Neutrophil (primary cell): ENCODE results near the gene DNHD1.

ENCODE experiments used
- H3K27ac ChIP-seq: fragments of 200-600 bp; sonication (generic); 2 replicates; pipeline ENCODE4 v1.5.1; 2016; ENCODE audit warnings: mild to moderate bottlenecking, moderate library complexity
- H3K27me3 ChIP-seq: fragments of 200-600 bp; sonication (generic); 2 replicates; pipeline ENCODE4 v1.6.0; 2016; ENCODE audit warnings: mild to moderate bottlenecking
- H3K36me3 ChIP-seq: fragments of 200-600 bp; sonication (generic); 2 replicates; pipeline ENCODE4 v1.5.1; 2017
- H3K4me1 ChIP-seq, 2 experiments: fragments of 200-600 bp in 1 of 2; sonication (generic) in 1 of 2; 1 replicate in 1 of 2; 2 replicates in 1 of 2; pipeline versions ENCODE4 v1.5.1 to v1.6.1; 2013 to 2016; ENCODE audit warnings: low read depth in 1 of 2, low read length in 1 of 2, mild to moderate bottlenecking in 1 of 2, moderate library complexity in 1 of 2; ENCODE audit not compliant: control insufficient read depth in 1 of 2, insufficient read depth in 1 of 2
- H3K4me3 ChIP-seq, 2 experiments: fragments of 200-600 bp in 1 of 2; sonication (generic) in 1 of 2; 1 replicate in 1 of 2; 2 replicates in 1 of 2; pipeline ENCODE4 v1.5.1; 2013 to 2016; ENCODE audit warnings: low read depth in 1 of 2, low read length in 1 of 2, mild to moderate bottlenecking in 1 of 2, moderate library complexity in 1 of 2
- H3K9me3 ChIP-seq: fragments of 200-600 bp; sonication (generic); 2 replicates; pipeline ENCODE4 v1.5.1; 2016
- TF ChIP-seq, protein P1 (sequence below): fragments of 200-600 bp; sonication (generic); IDR thresholded peaks from 2 replicates; pipeline ENCODE4 v1.5.1; 2016; ENCODE audit warnings: antibody characterized with exemption

The DNHD1 gene

DNA sequence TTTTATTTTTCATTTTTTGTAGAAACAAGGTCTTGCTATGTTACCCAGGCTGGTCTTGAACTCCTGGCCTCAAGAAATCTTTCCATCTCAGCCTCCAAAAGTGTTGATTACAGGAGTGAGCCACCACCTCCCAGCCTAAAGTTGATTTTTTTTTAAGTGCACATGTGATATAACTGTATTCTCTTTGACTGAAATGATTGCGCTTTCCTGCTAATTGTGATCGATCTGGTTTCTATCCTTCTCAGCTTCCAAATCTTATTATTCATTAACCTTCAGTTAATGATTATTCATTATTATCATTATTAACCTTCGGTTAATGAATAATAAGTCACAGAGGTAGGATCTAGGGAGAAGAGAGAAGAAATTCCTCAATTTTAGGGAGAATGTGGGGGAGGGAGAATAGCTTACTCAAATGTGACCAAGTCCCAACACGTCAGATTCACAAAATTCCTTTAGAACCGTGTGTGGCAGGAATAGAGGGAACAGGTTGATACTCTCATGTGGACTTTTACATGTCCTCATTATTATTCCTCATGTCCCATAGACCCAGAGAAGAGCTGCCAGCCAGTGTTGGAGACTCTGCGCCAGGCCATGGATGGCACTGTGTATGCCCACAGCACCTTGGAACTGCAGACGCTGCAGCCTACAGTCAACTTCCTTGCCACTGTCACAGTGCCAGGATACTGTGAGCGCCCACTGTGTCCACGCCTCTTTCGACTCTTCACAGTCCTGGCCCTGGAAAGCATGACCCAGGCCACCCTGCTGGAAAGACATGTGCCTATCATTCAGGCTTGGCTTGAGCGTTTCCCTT lies 59.3 kb downstream of the DNHD1 start:
- no peak overlapping the region for H3K4me3 ChIP-seq
- H3K36me3 ChIP-seq: no peaks in the 10 kb centered on the region
- TF ChIP-seq, protein P1, sequence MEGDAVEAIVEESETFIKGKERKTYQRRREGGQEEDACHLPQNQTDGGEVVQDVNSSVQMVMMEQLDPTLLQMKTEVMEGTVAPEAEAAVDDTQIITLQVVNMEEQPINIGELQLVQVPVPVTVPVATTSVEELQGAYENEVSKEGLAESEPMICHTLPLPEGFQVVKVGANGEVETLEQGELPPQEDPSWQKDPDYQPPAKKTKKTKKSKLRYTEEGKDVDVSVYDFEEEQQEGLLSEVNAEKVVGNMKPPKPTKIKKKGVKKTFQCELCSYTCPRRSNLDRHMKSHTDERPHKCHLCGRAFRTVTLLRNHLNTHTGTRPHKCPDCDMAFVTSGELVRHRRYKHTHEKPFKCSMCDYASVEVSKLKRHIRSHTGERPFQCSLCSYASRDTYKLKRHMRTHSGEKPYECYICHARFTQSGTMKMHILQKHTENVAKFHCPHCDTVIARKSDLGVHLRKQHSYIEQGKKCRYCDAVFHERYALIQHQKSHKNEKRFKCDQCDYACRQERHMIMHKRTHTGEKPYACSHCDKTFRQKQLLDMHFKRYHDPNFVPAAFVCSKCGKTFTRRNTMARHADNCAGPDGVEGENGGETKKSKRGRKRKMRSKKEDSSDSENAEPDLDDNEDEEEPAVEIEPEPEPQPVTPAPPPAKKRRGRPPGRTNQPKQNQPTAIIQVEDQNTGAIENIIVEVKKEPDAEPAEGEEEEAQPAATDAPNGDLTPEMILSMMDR: no peak
- no peaks in the 10 kb centered on the region for H3K4me1 ChIP-seq
- no peak overlapping the region for H3K27ac ChIP-seq
- no peaks in the 10 kb centered on the region for H3K9me3 ChIP-seq
- no peaks in the 10 kb centered on the region for H3K27me3 ChIP-seq

DNA sequence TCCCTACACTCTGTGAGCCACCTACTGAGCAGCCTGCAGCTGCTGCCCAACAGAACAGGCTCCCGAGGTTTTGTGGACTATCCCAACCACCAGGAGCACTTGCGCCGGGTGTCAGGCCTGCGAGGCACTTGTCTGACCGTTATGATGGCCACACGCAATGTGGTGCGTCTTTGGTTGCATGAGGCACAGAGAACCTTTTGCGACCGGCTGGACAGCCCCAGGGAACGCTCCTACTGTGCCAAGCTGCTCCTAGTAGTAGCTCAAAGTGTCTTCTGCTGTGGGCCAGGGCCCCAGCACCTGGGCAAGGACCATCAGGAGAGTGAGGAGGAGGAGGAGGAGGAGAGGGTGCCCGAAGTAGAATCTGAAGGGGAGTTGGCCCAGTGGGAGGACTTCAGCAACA lies 60.0 kb downstream of the DNHD1 start:
- Histone ChIP-seq H3K4me1 (no peaks in the 10 kb centered on the region), H3K36me3 (no peaks in the 10 kb centered on the region), H3K27ac (no peak overlapping the region), H3K4me3 (no peak overlapping the region), H3K27me3 (no peaks in the 10 kb centered on the region), H3K9me3 (no peaks in the 10 kb centered on the region)
- TF ChIP-seq, protein P1: no peak

DNA sequence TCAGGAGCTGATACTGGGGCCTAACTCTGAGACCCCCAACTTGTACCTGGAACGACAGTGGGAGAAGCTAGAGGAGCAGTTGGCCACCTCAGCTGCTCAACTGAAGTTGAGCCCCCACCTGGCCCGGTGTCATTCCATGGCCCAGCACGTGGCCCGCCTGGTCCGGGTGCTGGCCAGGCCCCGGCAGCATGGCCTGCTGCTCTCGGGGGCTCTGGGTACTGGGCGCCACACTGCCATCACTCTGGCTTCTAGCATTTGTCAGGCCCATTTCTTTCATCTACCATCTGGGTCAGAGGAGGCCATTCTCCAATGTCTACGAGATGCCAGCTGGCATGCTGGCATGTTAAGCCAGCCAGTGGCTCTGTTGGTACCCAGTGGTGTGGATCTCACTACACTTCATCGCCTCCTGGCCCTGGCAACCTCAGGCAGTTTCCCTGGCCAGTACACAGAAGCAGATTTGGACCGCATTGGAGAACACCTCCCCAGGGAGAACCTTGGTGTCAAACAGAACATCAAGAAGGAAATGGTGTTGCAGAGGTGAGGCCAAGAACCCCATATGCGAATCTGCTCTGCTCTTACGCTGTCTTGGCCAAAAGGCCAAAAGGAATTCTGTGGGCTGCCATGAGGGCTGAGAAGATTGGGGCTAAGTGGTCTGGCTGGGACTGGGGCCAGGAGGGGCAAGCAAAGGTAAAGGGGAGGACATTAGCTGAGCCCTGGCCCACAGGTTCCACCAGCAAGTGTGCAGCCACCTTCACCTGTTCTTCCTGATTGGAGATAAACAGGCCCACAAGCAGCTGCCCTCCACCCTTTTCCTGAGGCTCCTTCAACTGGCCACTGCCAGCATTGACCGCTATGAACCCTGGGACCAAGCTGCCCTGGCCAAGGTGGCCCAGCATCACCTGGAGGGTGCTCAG lies 60.9 kb downstream of the DNHD1 start:
- Histone ChIP-seq H3K36me3 (no peaks in the 10 kb centered on the region), H3K27me3 (no peaks in the 10 kb centered on the region), H3K4me3 (no peak overlapping the region), H3K9me3 (no peaks in the 10 kb centered on the region), H3K4me1 (no peaks in the 10 kb centered on the region), H3K27ac (no peak overlapping the region)
- TF ChIP-seq, protein P1: no peak

DNA sequence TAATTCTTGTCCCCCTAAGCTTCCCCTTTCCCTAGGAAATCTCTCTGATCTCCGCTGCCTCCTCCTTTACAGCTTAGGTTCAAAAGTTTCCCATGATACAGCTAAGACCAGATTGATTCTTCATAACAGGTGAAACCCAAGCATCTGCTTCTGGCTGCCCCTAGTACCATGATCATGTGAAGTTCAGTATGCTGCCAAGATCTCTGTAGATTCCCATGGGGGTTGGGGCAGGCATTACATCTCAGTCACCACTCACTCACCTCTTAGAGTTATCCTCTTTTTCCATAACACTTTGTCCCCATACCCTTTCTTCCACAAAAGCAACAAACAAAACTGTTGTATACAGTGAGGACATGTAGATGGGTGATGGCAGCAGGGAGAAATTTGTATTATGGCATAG lies 62.3 kb downstream of the DNHD1 start:
- H3K27me3 ChIP-seq: no peaks in the 10 kb centered on the region
- no peaks in the 10 kb centered on the region for H3K4me1 ChIP-seq
- H3K9me3 ChIP-seq: no peaks in the 10 kb centered on the region
- no peaks in the 10 kb centered on the region for H3K36me3 ChIP-seq
- H3K4me3 ChIP-seq: no peak overlapping the region
- H3K27ac ChIP-seq: no peak overlapping the region
- TF ChIP-seq, protein P1: no peak

DNA sequence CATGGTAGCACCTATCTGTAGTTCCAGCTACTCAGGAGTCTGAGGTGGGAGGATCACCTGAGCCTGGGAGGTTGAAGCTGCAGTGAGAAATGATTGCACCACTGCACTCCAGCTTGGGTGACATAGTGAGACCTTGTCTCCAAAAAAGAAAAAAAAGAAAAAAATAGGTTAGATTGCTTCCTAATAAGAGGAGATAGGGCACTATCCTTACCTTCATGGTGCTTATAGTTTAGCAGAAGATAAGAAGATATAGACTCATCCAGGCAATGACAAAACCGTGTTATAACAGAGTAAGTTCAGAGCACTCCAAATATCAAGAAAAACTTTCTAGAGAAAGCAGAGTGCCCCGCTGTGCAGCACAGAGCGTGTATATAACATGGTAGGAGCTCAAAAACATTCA lies 64.2 kb downstream of the DNHD1 start:
- no peaks in the 10 kb centered on the region for H3K4me1 ChIP-seq

More for the DNA sequence above, 64.2 kb downstream of the DNHD1 start:
- Histone ChIP-seq H3K27ac (no peak overlapping the region), H3K9me3 (no peaks in the 10 kb centered on the region), H3K4me3 (no peak overlapping the region), H3K36me3 (no peaks in the 10 kb centered on the region), H3K27me3 (no peaks in the 10 kb centered on the region)
- TF ChIP-seq, protein P1: no peak
